Forelimb muscle (tissue), 1 donor: ENCODE results near the gene CYP39A1. TPM values are rescaled to one million over a fixed set of nuclear protein-coding genes. Genes with fewer than 3 reads are reported as not detected.

ENCODE experiments used
- DNase-seq: peaks from one replicate; pipeline ENCODE4 v3.0.0-alpha.2; 2013; ENCODE audit warnings: low read depth
- polyA plus RNA-seq: library from polyadenylated mRNA; unstranded; fragments of 120-200 nt; gene quantifications from one replicate; pipeline ENCODE4 v1.2.1, GENCODE V29; 2013; ENCODE audit not compliant: insufficient read length

Gene CYP39A1
- polyA plus RNA-seq, 1 donor, result 1.3 TPM

DNA sequence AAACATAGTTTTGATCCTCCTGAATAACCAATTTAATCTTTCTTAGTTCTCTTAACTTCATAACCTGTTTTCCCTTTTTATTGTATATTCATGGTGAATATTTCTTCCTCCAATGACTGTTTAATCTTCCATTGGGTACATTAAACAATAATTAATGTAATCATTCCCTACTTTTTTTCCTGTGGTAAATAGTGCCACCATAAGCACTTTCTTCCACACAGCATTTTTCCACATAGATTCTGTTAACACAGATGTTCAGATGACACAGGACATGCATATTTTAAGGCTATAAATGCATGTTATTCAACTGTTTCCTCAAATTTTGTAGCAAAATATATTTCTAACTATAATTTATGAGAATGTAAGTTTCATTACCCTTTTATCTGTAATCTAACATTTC is 61.9 kb downstream of the CYP39A1 start:
- no peak for DNase-seq

DNA sequence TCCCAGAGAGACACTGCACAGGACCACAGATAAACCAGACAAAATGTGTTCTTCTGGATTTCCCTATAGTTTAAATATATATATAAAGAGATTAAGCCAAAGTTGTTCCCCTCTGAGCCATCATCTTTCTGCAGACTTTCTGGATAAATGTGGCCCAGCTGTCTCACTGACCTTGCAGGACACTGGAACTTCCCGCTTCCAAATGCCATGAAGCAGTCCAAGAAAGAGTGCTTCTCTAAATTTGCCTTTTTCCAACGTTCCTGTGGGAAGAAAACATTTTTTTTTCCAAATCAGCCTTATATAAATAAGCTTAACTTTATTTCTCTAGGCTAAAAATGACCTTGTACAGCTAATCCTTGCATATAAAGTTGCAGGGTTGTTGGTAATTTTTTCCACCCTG is 65.7 kb downstream of the CYP39A1 start:
- DNase-seq, result peak; percentile 60

DNA sequence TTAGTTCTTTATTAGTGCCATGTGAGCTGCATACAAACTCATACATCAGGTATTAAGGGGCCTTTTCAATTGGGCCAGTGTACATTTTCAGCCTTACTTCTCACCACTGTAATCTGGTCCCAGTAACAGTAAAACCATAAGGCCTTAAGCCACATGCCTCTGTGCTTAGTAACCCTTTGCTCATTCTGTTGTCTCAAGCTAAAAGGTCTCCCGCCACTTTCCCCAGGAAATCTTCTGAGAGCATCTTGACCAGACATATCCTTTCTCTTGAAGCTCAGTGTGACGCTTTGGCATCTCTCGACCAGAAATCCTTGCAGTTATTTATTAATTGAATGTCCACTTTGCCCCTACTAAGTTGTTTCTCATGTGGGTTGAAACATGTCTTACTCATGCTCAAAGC is 68.0 kb downstream of the CYP39A1 start:
- DNase-seq, result no peak

DNA sequence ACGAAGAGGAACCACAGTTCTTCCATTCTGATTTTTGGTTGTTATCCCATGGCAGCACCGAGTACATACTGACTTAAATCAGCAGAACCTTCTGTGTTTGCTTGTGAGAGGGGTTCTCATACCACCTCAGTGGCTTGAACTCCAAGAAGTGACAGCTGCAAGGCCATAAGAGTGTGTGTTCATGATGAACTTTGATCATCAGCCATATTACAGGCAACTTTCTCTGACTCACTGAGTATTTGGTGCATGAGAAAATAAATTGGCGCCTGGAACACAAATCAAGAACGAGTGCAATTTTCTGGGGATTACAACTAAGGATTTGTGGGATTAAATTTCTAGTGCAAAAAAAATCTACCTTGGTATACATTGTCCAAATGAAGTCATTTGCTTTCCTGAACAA is 68.9 kb downstream of the CYP39A1 start:
- no peak for DNase-seq

DNA sequence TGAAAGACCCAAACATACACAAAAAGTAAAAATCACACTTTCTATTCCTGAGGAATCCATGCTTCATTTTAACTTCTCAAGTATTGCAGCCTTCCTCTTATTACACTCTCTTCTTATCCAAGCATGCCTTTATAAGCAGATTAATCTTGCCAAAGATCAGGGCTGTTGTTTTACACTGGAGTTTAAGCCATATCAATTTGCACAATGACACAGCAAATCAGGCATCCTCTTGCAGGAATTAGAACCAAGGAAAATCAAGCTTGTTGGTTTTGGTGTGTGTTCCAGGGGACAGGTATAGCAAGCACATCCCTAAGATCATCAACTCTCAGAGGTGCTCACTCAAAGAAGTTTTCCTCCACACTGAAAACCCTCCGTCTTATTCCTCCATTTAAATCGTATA is 69.5 kb downstream of the CYP39A1 start:
- DNase-seq, result no peak

DNA sequence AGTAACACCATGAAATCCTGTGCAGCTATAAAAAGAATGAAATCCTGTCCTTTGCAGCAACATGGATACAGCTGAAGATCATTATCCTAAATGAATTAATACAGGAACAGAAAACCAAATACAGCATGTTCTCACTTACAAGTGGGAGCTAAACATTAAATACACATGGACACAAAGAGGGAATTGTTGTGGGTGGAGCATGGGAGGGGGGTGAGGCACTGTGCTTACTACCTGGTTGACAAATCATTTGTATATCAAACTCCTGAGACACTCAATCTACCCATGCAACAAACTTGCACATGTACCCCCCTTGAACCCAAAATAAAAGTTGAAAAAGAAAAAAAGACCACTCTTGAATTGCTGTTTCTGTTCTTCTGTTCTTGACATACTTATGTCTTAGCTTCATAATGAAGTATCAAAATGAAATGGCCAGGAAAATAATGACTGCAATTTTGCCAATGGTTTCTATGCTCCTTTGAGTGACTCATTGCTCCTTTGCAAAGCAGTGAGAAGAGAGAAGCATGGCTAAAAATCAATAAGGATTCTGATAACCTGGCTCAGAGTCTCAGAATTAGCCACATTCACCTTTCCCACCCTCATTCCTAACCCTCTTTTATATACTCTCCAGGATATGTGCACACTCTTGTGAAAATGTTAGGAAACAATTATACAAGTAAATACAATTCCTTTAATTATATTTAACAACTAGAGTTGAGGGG is 71.0 kb downstream of the CYP39A1 start:
- no peak for DNase-seq

DNA sequence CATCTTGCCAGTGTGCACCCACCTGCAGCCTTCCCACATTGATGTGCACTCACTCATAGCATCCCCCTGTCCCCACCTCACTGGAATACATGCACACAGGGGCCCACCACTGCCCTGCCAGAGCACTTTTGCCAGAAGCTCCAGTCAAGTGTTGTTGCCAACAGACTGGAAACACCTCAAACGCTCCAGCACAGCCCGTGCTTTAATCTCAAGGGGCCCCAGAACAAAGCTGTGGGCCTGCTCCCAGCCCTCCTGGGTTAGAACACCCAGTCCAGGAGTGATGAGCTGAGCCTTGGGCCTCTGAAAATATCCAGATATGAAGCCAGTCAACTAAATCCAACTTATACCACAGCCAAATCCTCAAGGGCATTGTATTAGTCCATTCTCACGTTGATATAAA is 77.1 kb downstream of the CYP39A1 start:
- no peak for DNase-seq

DNA sequence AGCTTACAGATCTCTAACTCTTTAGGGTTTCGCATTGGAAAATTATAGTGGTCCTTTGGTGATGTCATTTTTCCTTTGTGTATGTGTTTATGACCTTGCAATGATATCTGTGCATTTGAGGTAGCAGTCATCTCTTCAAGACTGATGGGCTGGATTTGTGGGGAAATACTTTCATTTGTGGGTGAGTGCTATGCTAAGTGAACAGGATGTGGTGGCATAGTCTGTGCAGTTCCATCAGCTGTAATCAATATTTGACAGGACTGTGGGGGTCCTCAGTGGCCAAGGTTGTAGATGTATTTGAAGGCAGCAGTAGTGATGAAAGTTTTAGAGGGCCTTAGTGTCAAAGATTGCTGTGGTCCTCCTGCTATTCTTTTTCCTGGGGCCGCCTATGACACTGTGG is 79.5 kb downstream of the CYP39A1 start:
- no peak for DNase-seq

DNA sequence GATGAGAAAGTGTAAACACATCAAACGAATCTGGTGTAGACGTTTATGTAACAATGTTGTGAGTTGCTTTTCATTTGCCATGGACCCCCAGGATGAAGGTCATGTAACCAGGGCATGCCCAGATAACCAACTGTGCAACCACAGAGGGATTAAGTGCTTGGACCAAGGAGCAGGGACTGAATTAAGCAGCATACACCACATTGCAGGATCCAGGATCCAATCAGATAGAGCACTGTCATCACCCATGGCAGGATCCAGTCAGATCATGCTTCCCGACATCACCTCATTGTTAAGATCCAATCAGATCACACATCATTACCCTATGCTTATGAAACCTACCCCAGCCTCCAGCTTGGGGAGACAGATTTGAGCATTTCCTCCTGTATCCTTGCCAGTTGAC is 87.1 kb downstream of the CYP39A1 start:
- DNase-seq, result no peak

DNA sequence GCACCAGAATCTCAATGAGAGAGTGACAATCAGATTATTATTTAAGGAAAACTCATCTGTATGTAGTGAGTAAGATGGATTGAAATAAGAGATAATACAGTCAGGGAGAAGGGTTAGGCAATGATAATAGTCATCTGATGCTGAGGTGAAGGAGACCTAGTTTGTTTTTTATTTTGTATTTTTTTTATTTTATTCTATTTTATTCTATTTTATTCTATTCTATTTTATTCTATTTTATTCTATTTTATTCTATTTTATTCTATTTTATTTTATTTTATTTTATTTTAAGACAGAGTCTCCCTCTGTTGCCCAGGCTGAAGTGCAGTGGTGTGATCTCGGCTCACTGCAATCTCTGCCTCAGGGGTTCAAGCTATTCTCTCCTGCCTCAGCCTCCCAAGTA is 88.7 kb downstream of the CYP39A1 start:
- DNase-seq, result no peak

DNA sequence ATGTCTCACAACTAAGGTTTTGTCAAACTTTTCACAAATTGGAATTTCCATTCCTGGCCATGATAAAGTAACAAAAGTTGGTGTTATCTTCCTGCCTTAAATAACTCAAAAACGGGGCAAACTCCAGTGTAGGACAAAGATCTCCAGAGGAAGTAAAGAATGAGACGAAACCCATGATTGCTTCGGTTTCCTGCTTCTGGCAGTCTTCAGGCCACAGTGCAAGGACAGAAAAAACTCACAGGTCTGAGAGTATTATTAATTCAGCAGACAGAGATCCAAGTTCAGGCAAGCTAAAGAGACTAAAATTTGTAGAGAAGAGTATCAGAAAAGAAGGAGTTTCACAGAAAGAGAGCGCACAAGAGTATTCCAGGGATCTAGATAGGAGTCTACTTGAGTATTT is 96.6 kb downstream of the CYP39A1 start:
- no peak for DNase-seq

DNA sequence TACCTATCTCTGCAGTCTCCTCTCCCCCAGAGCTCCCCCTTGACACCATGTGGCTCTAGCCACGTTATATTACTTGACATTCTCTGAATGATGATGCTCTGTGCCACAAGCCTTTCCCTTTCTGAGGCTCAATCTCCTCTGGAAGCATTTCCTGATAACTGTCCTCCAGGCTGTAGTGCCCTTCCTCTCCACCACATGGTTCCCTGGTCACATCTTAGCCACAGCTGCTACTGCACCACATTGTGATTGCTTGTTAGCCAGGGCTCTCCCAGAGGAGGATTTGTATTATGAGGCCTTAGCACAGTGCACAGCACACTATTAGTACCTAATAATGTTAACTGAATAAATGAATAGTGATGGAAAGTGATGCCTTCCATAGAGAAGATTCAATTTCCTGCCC is 97.5 kb downstream of the CYP39A1 start:
- DNase-seq, result no peak

DNA sequence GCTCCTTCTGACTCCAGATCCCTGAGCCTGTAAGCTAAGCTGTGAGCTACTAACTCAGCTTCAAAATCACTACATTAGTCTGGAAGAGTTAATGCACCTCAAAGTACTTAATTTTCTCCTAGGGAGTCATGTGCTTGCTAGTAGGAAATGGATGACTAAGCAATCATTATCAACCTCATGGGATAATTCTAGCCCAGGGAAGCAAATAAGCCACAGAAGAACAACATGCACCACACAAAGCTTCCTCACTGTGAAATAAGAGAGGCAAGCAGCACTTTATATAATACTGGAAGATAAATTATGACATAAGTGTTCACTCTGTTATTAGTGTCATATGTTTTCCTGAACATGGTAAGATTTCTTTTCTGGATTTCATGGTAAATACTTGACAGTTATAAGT is 103.5 kb downstream of the CYP39A1 start:
- no peak for DNase-seq

DNA sequence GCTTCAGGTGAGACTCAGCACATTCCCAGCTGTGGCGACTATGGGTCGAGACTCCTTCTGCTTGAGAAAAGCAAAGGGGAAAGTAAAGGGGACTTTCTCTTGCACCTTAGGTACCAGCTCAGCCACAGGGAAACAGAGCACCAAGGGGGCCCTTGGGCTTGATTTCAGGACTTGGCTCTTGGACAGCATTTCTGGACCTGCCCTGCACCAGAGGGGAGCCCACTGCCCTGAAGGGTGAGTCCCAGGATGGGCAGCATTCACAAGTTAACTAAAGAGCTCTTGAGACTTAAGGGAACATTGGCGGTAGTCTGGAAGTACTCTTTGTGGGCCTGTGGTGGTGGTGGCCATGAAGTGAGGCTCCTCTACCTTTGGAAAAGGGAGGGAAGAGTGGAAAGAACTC is 111.1 kb downstream of the CYP39A1 start:
- DNase-seq, result no peak

DNA sequence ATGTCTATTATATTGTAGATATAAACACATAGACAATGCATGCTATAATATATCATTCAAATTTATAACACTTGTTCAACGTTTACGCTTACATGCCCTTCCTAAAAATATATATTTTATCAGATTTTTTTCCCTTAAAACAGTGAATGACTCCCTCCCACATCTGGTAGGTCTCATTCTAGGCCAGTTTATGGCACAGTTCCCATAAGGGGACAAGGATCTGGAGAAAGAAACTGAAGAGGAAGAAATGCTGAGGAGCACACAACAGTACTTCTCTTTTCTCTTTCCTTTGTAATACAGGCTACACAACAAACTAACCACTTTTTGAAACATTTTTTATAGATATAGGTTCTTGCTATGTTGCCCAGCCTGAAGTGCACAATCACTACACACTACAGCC is 112.8 kb downstream of the CYP39A1 start:
- no peak for DNase-seq

DNA sequence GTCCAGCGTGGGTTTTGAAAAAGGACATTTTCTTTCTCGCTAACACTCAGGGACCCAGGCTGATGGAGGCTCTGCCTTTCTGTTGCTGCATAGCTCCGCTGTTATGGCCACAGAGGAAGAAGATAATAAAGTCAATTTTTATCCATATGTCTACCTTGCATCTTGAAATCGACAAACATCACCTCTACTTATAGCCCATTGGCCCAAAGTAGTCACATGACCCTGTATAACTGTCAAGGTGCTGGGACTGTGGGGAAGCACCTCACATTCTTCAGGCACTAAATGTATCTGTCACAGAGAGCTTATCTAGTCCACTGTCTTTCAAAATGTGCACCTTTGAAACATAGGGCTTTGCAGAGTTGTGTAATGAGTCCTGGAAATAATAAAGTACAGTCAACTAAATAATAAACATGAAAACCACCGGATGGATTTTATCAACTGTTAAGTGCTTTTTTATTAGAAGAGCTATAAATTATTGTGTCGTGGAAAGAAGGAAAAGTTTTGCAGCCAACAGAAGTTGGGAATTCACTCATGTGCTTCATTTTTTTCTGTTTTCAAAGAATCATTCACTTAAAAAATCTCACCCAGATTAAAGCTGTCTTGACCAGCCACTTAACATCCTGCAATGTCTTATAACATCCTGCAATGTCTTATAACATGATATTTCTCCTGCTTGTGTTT is 113.7 kb downstream of the CYP39A1 start:
- DNase-seq, result no peak

DNA sequence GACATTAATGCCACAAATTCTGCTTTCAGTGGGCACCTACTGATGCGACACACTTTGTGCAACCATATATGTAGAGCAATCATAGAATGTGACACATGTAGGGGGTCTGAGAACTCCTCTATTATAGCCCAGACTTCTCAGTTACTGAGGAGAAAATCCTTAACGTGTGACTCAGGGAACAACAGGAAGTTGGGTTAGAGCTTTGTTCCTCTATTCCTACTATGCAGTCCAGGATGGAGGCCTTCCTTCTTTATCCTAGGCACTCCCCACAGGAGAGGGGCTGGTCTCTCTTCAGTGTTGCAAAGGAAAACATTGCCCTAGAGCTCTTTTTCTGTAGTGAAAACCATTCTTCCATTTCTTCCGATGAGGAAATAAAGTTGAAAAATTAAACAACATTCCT is 121.7 kb downstream of the CYP39A1 start:
- no peak for DNase-seq

DNA sequence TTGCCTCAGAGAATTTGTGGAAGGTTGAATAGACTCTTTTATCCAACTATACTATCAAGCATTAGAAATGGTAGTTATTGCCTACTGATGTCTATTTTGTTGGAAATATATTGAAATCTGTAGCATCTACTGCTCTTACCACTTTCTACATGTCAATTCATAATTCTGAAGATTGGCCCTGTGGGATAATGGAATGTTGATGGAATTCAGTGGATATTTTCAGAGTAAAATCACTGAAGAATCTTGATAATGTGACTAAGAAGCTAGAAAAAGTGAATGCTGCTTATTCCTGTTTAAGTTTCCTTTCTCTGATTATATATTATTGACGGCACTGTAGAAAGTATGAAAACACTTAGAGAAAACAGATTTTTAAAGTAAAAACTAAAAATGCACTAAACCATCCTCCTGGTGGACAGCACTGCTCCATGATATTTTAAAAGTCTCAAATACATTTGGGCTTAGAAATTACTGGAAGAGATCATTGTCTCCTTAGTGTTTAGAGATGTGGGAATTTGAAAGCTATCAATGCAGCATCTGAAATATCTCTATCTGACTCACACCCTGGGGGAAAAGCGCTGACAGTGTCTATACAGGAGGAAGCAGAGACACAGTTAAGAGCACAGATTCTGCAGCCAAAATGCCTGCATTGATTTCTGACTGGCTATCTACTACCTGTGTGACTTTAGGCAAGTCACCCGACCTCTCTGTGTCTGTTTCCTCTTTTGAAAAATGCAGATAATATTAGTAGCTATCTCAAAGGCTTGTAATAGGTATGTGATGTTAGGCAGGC is 123.5 kb downstream of the CYP39A1 start:
- DNase-seq, result no peak

DNA sequence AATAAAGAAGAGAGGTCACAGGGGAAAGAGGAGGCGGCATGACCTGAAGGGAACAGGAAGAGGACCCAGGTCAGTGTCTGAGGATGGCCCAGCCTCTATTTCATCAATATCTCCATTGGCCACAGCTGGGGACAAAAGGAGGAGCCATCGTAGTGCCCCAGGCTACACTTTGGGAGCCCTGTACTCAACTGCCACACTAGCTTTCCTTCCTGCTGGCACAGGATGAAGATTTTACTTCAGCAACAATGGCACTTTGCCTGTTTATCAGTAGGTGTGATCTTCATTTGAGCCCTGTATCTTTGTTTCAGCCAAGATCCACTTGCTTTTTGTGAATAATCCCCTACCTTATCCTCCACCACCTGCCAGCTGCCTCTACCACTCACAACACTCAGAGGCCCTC is 126.0 kb downstream of the CYP39A1 start:
- no peak for DNase-seq

DNA sequence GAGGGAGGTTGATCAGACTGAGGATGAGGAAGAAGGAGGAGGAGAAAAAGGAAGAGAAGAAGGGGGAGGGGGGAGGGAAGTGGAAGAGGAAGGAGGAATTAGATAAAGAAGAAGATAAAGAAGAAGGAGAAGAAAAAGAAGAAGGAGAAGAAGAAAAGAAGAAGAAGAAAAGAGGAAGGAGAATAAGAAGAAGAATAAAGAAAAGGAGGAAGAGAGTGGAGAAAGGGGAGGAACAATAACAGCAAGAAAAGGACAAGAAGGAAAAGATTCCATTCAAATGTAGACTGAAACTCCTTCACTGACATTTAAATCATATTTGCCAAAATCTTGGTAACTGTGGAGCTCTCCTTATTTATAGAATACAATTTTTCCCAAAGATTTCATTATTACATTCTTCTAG is 127.0 kb downstream of the CYP39A1 start:
- DNase-seq, result no peak

DNA sequence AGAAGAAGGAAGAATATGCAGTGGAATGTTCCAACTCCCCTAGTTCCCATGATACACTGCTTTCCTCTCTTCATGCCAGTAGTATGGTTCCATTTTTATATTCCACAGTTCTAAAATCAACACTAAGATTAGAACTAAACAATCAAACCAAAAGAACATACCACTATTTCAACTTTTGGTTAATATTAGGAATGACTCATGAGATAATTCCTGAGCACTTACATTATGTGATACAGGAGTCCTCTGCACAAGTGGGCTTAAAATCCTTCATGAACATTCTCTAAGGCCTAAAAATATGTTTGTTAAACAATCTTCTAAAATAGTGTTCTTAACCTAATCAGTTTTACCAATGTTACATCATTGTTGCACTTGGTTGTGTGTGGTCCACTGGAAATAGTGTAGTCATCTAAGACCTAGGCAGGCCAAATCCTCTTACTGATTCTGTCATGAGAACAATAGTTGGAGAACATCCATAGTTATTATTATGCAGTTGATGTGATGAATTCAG is 131.1 kb downstream of the CYP39A1 start:
- DNase-seq, result no peak

DNA sequence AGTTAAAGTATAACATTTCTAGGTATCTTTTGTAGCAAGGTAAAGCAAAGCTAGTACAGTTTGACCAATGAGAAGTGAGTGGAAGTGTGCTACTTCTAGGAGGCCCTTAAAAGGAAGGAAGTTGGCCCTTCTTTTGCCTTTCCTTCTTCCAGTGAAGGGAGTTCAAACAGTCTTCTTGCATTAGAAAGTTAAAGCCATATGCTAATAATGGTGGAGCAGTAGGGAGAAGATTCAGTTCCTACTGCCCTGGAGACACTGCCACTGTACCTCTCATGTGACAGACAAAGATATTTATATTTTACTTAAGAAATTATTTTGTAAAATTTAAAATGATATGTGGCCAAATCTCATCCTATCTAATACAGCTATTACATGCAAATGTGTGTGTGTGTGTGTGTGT is 135.4 kb downstream of the CYP39A1 start:
- DNase-seq, result no peak

DNA sequence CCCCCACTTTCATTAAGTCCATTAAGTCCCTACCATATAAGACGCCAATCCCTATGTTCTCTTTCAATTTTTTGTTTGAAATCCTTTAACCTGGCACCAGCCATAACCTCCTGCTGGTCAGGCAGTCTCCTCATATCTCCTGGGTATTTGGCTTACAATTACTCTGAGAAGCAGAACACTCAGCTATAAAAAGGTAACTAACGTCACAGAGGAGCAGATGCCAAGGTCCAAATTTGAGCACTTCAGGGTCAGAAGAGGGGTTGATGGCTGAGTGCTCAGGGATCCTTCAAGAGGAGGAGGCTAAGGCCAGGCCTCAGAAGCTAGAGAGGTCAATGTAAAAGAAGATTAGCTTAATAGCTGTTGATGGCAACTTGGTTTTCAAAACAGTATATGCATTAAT is 139.1 kb downstream of the CYP39A1 start:
- DNase-seq, result no peak
